Adrenal gland (tissue), 12 donors: Measurements from ENCODE around the gene GNG2. TPM values are rescaled to one million over a fixed set of nuclear protein-coding genes. Genes with fewer than 3 reads are reported as not detected.

Experiments used
- DNase-seq, 7 donors: peaks; one replicate each; pipeline ENCODE4 v3.0.0-alpha.2; 2019 to 2020
- H3K27ac ChIP-seq, 5 donors: fragments of 200-600 bp; sonication (generic) in 4 of 5; 1 replicate in 3 of 5; 2 replicates in 2 of 5; pipeline versions ENCODE4 v1.5.1 to v1.8.0; 2016 to 2020; ENCODE audit warnings: mild to moderate bottlenecking in 1 of 5
- H3K27me3 ChIP-seq: fragments of 200-600 bp; 2 replicates; pipeline ENCODE4 v1.8.0; 2021
- H3K36me3 ChIP-seq, 2 donors: fragments of 200-600 bp; replicated peaks in 1 of 2; 1 replicate in 1 of 2; 2 replicates in 1 of 2; pipeline versions ENCODE4 v1.5.1 to v1.8.0; 2018 to 2022
- H3K4me1 ChIP-seq, 2 donors: fragments of 200-600 bp; replicated peaks in 1 of 2; 1 replicate in 1 of 2; 2 replicates in 1 of 2; pipeline versions ENCODE4 v1.5.1 to v1.8.0; 2018 to 2021
- H3K4me3 ChIP-seq, 4 donors: fragments of 200-600 bp; sonication (generic) in 3 of 4; one replicate each; pipeline ENCODE4 v1.5.1; 2016 to 2018
- H3K9me3 ChIP-seq, 3 donors: fragments of 200-600 bp; sonication (generic) in 1 of 3; replicated peaks in 1 of 3; 1 replicate in 2 of 3; 2 replicates in 1 of 3; pipeline versions ENCODE4 v1.5.1 to v1.8.0; 2016 to 2021
- POLR2A ChIP-seq, 2 donors: fragments of 450-650 bp; IDR thresholded peaks; one replicate each; pipeline ENCODE4 v1.6.1; 2017; ENCODE audit warnings: antibody characterized with exemption in 2 of 2, mild to moderate bottlenecking in 2 of 2, moderate library complexity in 1 of 2
- WGBS, 4 donors: extraction: QIAGEN DNeasy Blood & Tissue Kit in 2 of 4; methylation state at CpG; one replicate each; pipeline versions ENCODE4 v1.1.5 to v1.1.7; 2013 to 2017; 5-methylcytosine and 5-hydroxymethylcytosine counted together
- intact Hi-C, 2 donors: fragments of 100-400 bp; cut with DNase I; formaldehyde crosslinking; loops; one replicate each; pipeline versions ENCODE4 v1.14.1 to v1.15.0; 2022 to 2023
- polyA plus RNA-seq, 3 donors: library from polyadenylated mRNA; stranded (reverse); fragments of 200-250 nt in 2 of 3; fragments of 350-450 nt in 1 of 3; fragmentation: Illumina TruSeq in 1 of 3; extraction: RNeasy Lipid Tissue Mini Kit (QIAGEN cat#74804) in 1 of 3; gene quantifications; one replicate each; pipeline ENCODE4 v1.2.3, GENCODE V29; 2013 to 2014
- total RNA-seq, 9 donors: library from RNA; depleted of rRNA in 4 of 9; stranded (reverse); fragments of >200 nt in 4 of 9; fragments of 120-200 nt in 1 of 9; fragmentation: NEBNext Ultra II Directional in 1 of 9; extraction: Animal tissue kit (Norgen Biotek cat#: 25700) in 1 of 9; gene quantifications; one replicate each; pipeline versions ENCODE4 v1.1.0 to v1.2.4, GENCODE V29; 2013 to 2023
- TF ChIP-seq, protein P1 (sequence below), 6 experiments: fragments of 450-650 bp in 4 of 6; fragments of 200-600 bp in 2 of 6; sonication (generic) in 1 of 6; IDR thresholded peaks; 1 replicate in 5 of 6; 2 replicates in 1 of 6; pipeline versions ENCODE4 v1.5.1 to v1.8.0; 2016 to 2021; ENCODE audit warnings: antibody characterized with exemption in 6 of 6, mild to moderate bottlenecking in 2 of 6, moderate library complexity in 1 of 6
- donor health status: healthy with polysubstance abuse.
- donor health status: Bipolar disorder and iron deficiency.
- donor health status: DM: yes; HTN: yes; CAD: no.
- donor health status: DM: no; HTN: no; CAD: no.
- donor health status: DM: no; HTN: no; CAD: no.
- donor health status: DM: yes; HTN: yes; CAD: no.

Gene GNG2
- total and polyA plus RNA-seq, 12 donors = 6.7 to 61.4 (median 20.7) TPM

DNA sequence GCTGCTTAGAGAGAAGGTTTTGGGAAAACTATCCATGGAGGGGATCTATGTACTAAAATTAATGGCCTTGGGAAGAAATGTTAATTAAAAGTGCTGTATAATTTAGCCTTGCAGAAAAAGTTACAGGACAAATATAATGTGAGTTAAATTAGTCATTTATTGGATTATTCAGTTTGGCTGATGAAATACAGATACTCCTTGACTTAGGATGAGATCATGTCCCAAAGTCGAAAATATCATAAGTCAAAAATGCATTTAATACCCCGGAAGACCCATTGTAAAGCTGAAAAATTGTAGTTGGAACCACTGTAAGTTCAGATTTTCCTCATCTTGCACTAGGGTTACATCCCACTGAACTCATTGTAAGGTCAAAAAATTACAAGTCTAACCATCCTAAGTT is 138.7 kb downstream of the GNG2 start:
- intact Hi-C loops = no loop called here
- no peak for DNase-seq
- 73 to 85% (median 78%) methylated on average over 2 of the region's 2 CpGs for WGBS, 4 donors
- Histone ChIP-seq H3K4me3 (no peak overlapping the region), H3K36me3 (peaks cover 0 to 44% of the 10 kb centered on the region in 2 donors), H3K9me3 (no peaks in the 10 kb centered on the region), H3K27ac (no peak overlapping the region), H3K4me1 (peaks cover 0 to 28% of the 10 kb centered on the region in 2 donors), H3K27me3 (no peaks in the 10 kb centered on the region)
- no peak for TF ChIP-seq POLR2A (IDR thresholded peaks at IDR 0.05)
- TF ChIP-seq, protein P1, sequence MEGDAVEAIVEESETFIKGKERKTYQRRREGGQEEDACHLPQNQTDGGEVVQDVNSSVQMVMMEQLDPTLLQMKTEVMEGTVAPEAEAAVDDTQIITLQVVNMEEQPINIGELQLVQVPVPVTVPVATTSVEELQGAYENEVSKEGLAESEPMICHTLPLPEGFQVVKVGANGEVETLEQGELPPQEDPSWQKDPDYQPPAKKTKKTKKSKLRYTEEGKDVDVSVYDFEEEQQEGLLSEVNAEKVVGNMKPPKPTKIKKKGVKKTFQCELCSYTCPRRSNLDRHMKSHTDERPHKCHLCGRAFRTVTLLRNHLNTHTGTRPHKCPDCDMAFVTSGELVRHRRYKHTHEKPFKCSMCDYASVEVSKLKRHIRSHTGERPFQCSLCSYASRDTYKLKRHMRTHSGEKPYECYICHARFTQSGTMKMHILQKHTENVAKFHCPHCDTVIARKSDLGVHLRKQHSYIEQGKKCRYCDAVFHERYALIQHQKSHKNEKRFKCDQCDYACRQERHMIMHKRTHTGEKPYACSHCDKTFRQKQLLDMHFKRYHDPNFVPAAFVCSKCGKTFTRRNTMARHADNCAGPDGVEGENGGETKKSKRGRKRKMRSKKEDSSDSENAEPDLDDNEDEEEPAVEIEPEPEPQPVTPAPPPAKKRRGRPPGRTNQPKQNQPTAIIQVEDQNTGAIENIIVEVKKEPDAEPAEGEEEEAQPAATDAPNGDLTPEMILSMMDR (IDR thresholded peaks at IDR 0.05) = no peak

DNA sequence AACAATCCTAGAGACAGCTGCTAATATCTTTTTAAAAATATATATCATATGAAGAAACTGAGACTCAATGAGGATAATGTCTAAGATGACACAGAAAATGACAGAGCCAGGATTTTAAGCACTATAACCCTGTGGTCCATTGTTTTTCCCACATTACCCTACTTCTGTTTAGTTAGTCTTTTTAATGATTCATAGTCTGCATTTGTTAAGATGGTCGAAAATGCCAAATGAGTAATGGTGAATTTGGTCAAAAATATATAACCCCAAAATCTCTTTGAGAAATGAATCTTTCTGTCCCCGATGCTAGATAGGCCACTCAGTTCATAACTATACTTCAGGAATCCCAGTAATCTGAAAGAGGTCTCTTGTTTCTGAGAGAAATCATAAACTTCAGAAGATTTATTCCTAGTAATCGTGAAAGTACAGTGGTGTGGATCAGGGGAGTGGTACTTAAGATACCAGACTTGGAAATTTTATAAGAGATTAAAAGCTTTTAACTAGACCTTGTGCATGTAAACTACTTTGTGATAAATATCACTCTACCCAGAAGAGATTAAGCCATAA is 139.7 kb downstream of the GNG2 start:
- DNase-seq = no peak
- intact Hi-C loops = no loop called here
- no peak for TF ChIP-seq POLR2A (IDR thresholded peaks at IDR 0.05)
- TF ChIP-seq, protein P1 (IDR thresholded peaks at IDR 0.05) = no peak
- H3K4me1 ChIP-seq = peaks cover 0 to 28% of the 10 kb centered on the region in 2 donors
- H3K36me3 ChIP-seq = peaks cover 0 to 44% of the 10 kb centered on the region in 2 donors
- no peaks in the 10 kb centered on the region for H3K9me3 ChIP-seq
- no peaks in the 10 kb centered on the region for H3K27me3 ChIP-seq
- H3K27ac ChIP-seq = no peak overlapping the region
- H3K4me3 ChIP-seq = no peak overlapping the region
- WGBS, 4 donors = 53 to 58% (median 56%) methylated on average over 3 of the region's 3 CpGs

DNA sequence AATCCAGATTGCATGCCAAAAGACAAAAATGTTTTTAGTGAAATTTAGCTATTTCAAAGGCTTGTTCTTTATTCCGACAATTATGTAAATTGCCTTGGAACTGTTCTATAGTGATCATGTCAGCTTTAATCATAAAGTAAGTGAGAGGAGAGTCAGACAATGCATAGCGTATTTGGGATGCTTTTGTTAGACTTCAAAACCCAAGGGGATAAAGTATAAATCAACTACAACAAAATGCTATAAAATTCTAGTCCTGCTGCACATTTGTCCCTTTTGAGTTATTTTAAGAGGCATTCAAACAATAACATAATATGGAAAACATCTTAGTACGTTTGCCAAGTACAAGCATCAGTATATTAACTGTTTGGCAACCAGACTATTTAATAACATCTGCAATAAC is 140.3 kb downstream of the GNG2 start:
- peaks cover 0 to 45% of the 10 kb centered on the region in 2 donors for H3K36me3 ChIP-seq
- DNase-seq = no peak
- TF ChIP-seq, protein P1 (IDR thresholded peaks at IDR 0.05) = no peak
- TF ChIP-seq POLR2A (IDR thresholded peaks at IDR 0.05) = no peak
- H3K27ac ChIP-seq = no peak overlapping the region
- no peak overlapping the region for H3K4me3 ChIP-seq
- peaks cover 0 to 28% of the 10 kb centered on the region in 2 donors for H3K4me1 ChIP-seq
- no peaks in the 10 kb centered on the region for H3K9me3 ChIP-seq
- intact Hi-C loops = no loop called here
- WGBS, 4 donors = 76 to 83% (median 78%) methylated on average over 3 of the region's 3 CpGs
- no peaks in the 10 kb centered on the region for H3K27me3 ChIP-seq

DNA sequence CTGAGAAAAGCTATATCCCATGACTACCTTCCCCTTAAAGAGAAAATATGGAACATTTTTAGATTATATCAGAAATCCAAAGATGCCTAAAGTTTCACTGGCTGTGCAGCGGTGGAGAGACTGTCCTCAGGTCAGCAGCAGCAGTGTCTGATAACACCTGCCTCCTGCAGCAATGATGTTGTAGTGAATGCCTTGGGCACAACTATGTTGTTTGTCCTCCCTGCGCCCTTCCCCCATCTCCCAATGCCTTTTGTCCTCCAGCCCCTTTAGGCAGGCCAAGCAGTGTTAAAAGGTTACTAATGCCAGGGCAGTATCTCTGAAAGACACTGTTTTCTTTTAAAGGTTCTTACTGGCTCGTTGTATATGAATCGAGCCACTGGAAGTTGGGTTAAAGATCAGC is 142.1 kb downstream of the GNG2 start:
- TF ChIP-seq, protein P1 (IDR thresholded peaks at IDR 0.05) = no peak
- no peak for TF ChIP-seq POLR2A (IDR thresholded peaks at IDR 0.05)
- H3K27ac ChIP-seq = peak overlapping the region in 2 of 5 donors; percentile 9 to 23
- no peaks in the 10 kb centered on the region for H3K27me3 ChIP-seq
- intact Hi-C loops = no loop called here
- DNase-seq = no peak
- peaks cover 0 to 64% of the 10 kb centered on the region in 2 donors for H3K36me3 ChIP-seq
- no peaks in the 10 kb centered on the region for H3K9me3 ChIP-seq
- peaks cover 0 to 17% of the 10 kb centered on the region in 2 donors for H3K4me1 ChIP-seq
- WGBS, 4 donors = 81 to 93% (median 86%) methylated on average over 4 of the region's 4 CpGs
- no peak overlapping the region for H3K4me3 ChIP-seq
